Heart left ventricle (tissue), 16 donors: ENCODE data around the gene LY6G6F. TPM values are rescaled to one million over a fixed set of nuclear protein-coding genes. Genes with fewer than 3 reads are reported as not detected.

Experiments used
- ATAC-seq, 4 donors: fragments of 200-7000 bp; cut with Tn5 transposase; one replicate each; pipeline ENCODE4 v1.9.1; 2020 to 2022; ENCODE audit warnings: moderate library complexity in 4 of 4, mild to moderate bottlenecking in 3 of 4, moderate number of reproducible peaks in 1 of 4
- DNase-seq, 5 donors: peaks; one replicate each; pipeline ENCODE4 v3.0.0-alpha.2; 2020
- H3K27ac ChIP-seq, 12 donors: fragments of 200-600 bp; sonication (generic) in 4 of 12; one replicate each; pipeline versions ENCODE4 v1.5.0 to v1.8.0; 2016 to 2022; ENCODE audit warnings: mild to moderate bottlenecking in 2 of 12
- H3K27me3 ChIP-seq, 9 donors: fragments of 200-600 bp; sonication (generic) in 2 of 9; one replicate each; pipeline versions ENCODE4 v1.5.1 to v1.8.0; 2016 to 2022; ENCODE audit warnings: mild to moderate bottlenecking in 3 of 9
- H3K36me3 ChIP-seq, 9 donors: fragments of 200-600 bp; sonication (generic) in 2 of 9; one replicate each; pipeline versions ENCODE4 v1.5.0 to v1.8.0; 2018 to 2022; ENCODE audit warnings: mild to moderate bottlenecking in 2 of 9
- H3K4me1 ChIP-seq, 12 donors: fragments of 200-600 bp; sonication (generic) in 4 of 12; one replicate each; pipeline versions ENCODE4 v1.5.0 to v1.8.0; 2016 to 2022; ENCODE audit warnings: mild to moderate bottlenecking in 3 of 12
- H3K4me3 ChIP-seq, 12 donors: fragments of 200-600 bp; sonication (generic) in 4 of 12; one replicate each; pipeline versions ENCODE4 v1.5.0 to v1.8.0; 2017 to 2022; ENCODE audit warnings: mild to moderate bottlenecking in 9 of 12, moderate library complexity in 4 of 12
- H3K9me3 ChIP-seq, 12 donors: fragments of 200-600 bp; sonication (generic) in 4 of 12; one replicate each; pipeline versions ENCODE4 v1.5.0 to v1.8.0; 2016 to 2022; ENCODE audit warnings: mild to moderate bottlenecking in 1 of 12
- CTCF ChIP-seq, 12 donors: fragments of 200-600 bp; sonication (generic) in 4 of 12; IDR thresholded peaks; one replicate each; pipeline versions ENCODE4 v1.5.0 to v1.8.0; 2018 to 2022; ENCODE audit warnings: antibody characterized with exemption in 12 of 12, mild to moderate bottlenecking in 5 of 12
- POLR2A ChIP-seq, 2 donors: fragments of 450-650 bp; IDR thresholded peaks; one replicate each; pipeline ENCODE4 v1.6.1; 2017; ENCODE audit warnings: antibody characterized with exemption in 2 of 2, mild to moderate bottlenecking in 2 of 2, moderate library complexity in 2 of 2
- WGBS, 4 donors: extraction: QIAGEN DNeasy Blood & Tissue Kit in 2 of 4; methylation state at CpG; one replicate each; pipeline versions ENCODE4 v1.1.5 to v1.1.7; 2013 to 2018; 5-methylcytosine and 5-hydroxymethylcytosine counted together
- intact Hi-C, 10 donors: fragments of 100-400 bp; cut with DNase I; formaldehyde crosslinking; loops; one replicate each; pipeline versions ENCODE4 v1.11.1 to v1.14.2; 2022
- polyA plus RNA-seq, 2 donors: library from polyadenylated mRNA; stranded (reverse); fragments of 200-250 nt; gene quantifications; one replicate each; pipeline ENCODE4 v1.2.3, GENCODE V29; 2013
- total RNA-seq, 9 donors: library from RNA; depleted of rRNA in 2 of 9; stranded (reverse); fragments of >200 nt in 2 of 9; fragmentation: NEBNext Ultra II Directional in 3 of 9; extraction: Animal tissue kit (Norgen Biotek cat#: 25700) in 3 of 9; gene quantifications; one replicate each; pipeline versions ENCODE4 v1.1.0 to v1.2.4, GENCODE V29; 2016 to 2023
- donor health status: ischemic (EF 13 %, LVEDD 7.1; RV severe dilation, severe dysfunction).
- donor health status: healthy with polysubstance abuse.
- donor health status: DM: no; HTN: yes; CAD: no.
- donor health status: DM: no; HTN: no; CAD: no.
- donor health status: ischemic (EF 25% LVEDD 6.9; RV normal size, moderate dysfunction).
- donor health status: ischemic (EF 25% LVEDD 5.7; RV mildly dilated, moderate dysfunction).
- donor health status: healthy.
- donor health status: DM: yes; HTN: yes; CAD: no.
- donor health status: ischemic (EF 35%, LVEDD 5.7; RV mildly dilated, moderate dysfunction).
- donor health status: nonischemic (EF 11% LVEDD 7.7; RV severe dilation, severe dysfunction).
- donor health status: DM: yes; HTN: yes; CAD: no.
- donor health status: PGD.
- donor health status: ischemic (EF 29% LVEDD 5.4; RV normal size, mild dysfunction).
- donor health status: nonischemic (EF 23%, LVEDD 6.1; RV moderate dilation, normal function).

The LY6G6F gene
- total and polyA plus RNA-seq, 11 donors, result not detected

GRCh38 chr6:31741815-31742214 is 35.1 kb downstream of the LY6G6F start:
- no peaks in the 10 kb centered on the region for H3K27me3 ChIP-seq
- H3K4me3 ChIP-seq, result no peak overlapping the region
- ATAC-seq, result no peak
- H3K27ac ChIP-seq, result no peak overlapping the region
- TF ChIP-seq POLR2A (IDR thresholded peaks at IDR 0.05) (no peak), CTCF (IDR thresholded peaks at IDR 0.05) (no peak)
- no peak for DNase-seq
- 84 to 88% (median 85%) methylated on average over 2 of the region's 2 CpGs for WGBS, 4 donors
- H3K9me3 ChIP-seq, result no peaks in the 10 kb centered on the region
- intact Hi-C loops, result loop anchor here in 2 of 10 donors (2.0 to 5.0 kb wide), 2 partner anchors 29 to 35 kb away; partner anchors contain the start of gene VWA7 (in 1 of the 2)
- peaks cover 0 to 36% (median 31%) of the 10 kb centered on the region in 12 donors for H3K4me1 ChIP-seq
- H3K36me3 ChIP-seq, result peaks cover 0 to 10% (median 0%) of the 10 kb centered on the region in 9 donors

- no peaks in the 10 kb centered on the region for H3K27me3 ChIP-seq
- H3K27ac ChIP-seq, result no peak overlapping the region
- H3K9me3 ChIP-seq, result no peaks in the 10 kb centered on the region
- H3K36me3 ChIP-seq, result peaks cover 0 to 20% (median 0%) of the 10 kb centered on the region in 9 donors
- peaks cover 0 to 25% (median 21%) of the 10 kb centered on the region in 12 donors for H3K4me1 ChIP-seq
- WGBS, 4 donors, result 83 to 88% (median 87%) methylated on average over 3 of the region's 3 CpGs
- ATAC-seq (no peak), DNase-seq (no peak)
- intact Hi-C loops, result loop anchor here in 2 of 10 donors (2.0 to 5.0 kb wide), 2 partner anchors 28 to 34 kb away; partner anchors contain the start of gene VWA7 (in 1 of the 2)
- no peak overlapping the region for H3K4me3 ChIP-seq
- no peak for TF ChIP-seq POLR2A (IDR thresholded peaks at IDR 0.05)
- TF ChIP-seq CTCF (IDR thresholded peaks at IDR 0.05), result no peak
Observed at GRCh38 chr6:31742894-31743293, 36.2 kb downstream of the LY6G6F start.

GRCh38 chr6:31744422-31744821 is 37.8 kb downstream of the LY6G6F start:
- DNase-seq (no peak), ATAC-seq (no peak)
- no peak for TF ChIP-seq POLR2A (IDR thresholded peaks at IDR 0.05)
- TF ChIP-seq CTCF (IDR thresholded peaks at IDR 0.05), result no peak
- Histone ChIP-seq H3K27ac (no peak overlapping the region), H3K36me3 (peaks cover 0 to 22% (median 0%) of the 10 kb centered on the region in 9 donors), H3K4me1 (peaks cover 0 to 12% (median 9%) of the 10 kb centered on the region in 12 donors), H3K27me3 (no peaks in the 10 kb centered on the region), H3K4me3 (no peak overlapping the region), H3K9me3 (no peaks in the 10 kb centered on the region)
- WGBS, 4 donors, result 48 to 66% (median 50%) methylated on average over 1 of the region's 1 CpG
- intact Hi-C loops, result loop anchor here in 1 of 10 donors (5.0 kb wide), 1 partner anchor 33 kb away; the partner anchor contains the start of gene VWA7

- no peaks in the 10 kb centered on the region for H3K27me3 ChIP-seq
- H3K27ac ChIP-seq, result no peak overlapping the region
- no peaks in the 10 kb centered on the region for H3K9me3 ChIP-seq
- no peak overlapping the region for H3K4me3 ChIP-seq
- DNase-seq (no peak), ATAC-seq (no peak)
- H3K4me1 ChIP-seq, result no peaks in the 10 kb centered on the region
- WGBS, 4 donors, result 92 to 96% (median 93%) methylated on average over 7 to 8 of the region's 8 CpGs
- TF ChIP-seq POLR2A (IDR thresholded peaks at IDR 0.05), result no peak
- TF ChIP-seq CTCF (IDR thresholded peaks at IDR 0.05), result no peak
- intact Hi-C loops, result no loop called here
- H3K36me3 ChIP-seq, result peaks cover 0 to 16% (median 0%) of the 10 kb centered on the region in 9 donors
Observed at GRCh38 chr6:31749301-31750036, 42.8 kb downstream of the LY6G6F start.
